Measurements from ENCODE around the gene ENDOD1.

GRCh38 chr11:95074792-95075563 lies 14.7 kb upstream of the ENDOD1 start:
- no peak for TF ChIP-seq EP300 (IDR thresholded peaks at IDR 0.05)
- TF ChIP-seq CTCF (IDR thresholded peaks at IDR 0.05) = no peak
